HUES6 (cell line): Measurements from ENCODE around the gene NUAK1.

Source experiments
- H3K27ac ChIP-seq: 2 replicates; pipeline ENCODE4 v1.7.0; 2013; ENCODE audit warnings: low read depth, mild to moderate bottlenecking, low read length, inconsistent platforms
- H3K27me3 ChIP-seq: 2 replicates; pipeline ENCODE4 v1.6.1; 2013; ENCODE audit warnings: low read length; ENCODE audit not compliant: control insufficient read depth, insufficient read depth
- H3K36me3 ChIP-seq: 2 replicates; pipeline ENCODE4 v1.6.1; 2013; ENCODE audit warnings: low read length; ENCODE audit not compliant: control insufficient read depth, insufficient read depth
- H3K4me1 ChIP-seq: 2 replicates; pipeline ENCODE4 v1.6.1; 2013; ENCODE audit warnings: low read length; ENCODE audit not compliant: control insufficient read depth, insufficient read depth
- H3K4me3 ChIP-seq: 2 replicates; pipeline ENCODE4 v1.5.1; 2013; ENCODE audit warnings: low read depth, low read length
- H3K9ac ChIP-seq: one replicate; pipeline ENCODE4 v1.6.1; 2013; ENCODE audit warnings: mild to moderate bottlenecking, low read length
- H3K9me3 ChIP-seq: 2 replicates; pipeline ENCODE4 v1.6.1; 2013; ENCODE audit warnings: low read depth, low read length; ENCODE audit not compliant: control insufficient read depth, insufficient read depth

NUAK1 gene

GRCh38 chr12:106068296-106068695, 70.5 kb downstream of the NUAK1 start:
- Histone ChIP-seq H3K9ac (no peak overlapping the region), H3K36me3 (peaks cover 76% of the 10 kb centered on the region), H3K27me3 (no peaks in the 10 kb centered on the region), H3K4me1 (peaks cover 8% of the 10 kb centered on the region), H3K9me3 (no peaks in the 10 kb centered on the region), H3K27ac (no peak overlapping the region), H3K4me3 (no peak overlapping the region)

DNA sequence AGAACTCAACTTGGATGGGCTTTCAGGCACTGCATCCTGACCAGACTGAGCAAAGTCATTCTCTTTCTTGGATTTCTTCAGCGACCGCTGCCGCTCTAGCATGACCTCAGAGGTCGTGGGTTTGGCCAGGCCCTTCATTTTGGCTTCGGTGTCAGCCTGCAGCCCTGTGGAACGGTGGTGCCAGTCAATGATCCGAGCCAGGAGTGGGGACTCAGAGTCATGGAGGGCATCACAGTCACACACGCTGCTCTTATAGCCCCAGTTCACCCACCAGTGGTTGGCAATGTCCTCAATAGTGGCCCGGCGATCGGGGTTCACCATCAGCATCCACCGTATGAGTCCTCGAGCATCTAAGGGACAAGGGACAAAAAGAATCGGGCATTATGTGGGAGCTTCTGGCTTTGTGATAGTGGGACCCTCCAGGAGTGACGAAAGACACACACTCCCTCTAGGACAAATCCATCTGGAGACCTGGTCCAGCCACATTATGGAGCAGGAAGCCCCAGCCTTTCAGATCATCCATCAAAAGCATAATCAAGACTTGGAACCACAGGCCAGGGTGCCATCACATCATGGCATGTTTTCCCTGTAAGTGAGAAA, 71.0 kb downstream of the NUAK1 start:
- Histone ChIP-seq H3K9ac (no peak overlapping the region), H3K4me3 (no peak overlapping the region), H3K36me3 (peaks cover 76% of the 10 kb centered on the region), H3K27ac (no peak overlapping the region), H3K4me1 (peaks cover 12% of the 10 kb centered on the region), H3K27me3 (no peaks in the 10 kb centered on the region), H3K9me3 (no peaks in the 10 kb centered on the region)

DNA sequence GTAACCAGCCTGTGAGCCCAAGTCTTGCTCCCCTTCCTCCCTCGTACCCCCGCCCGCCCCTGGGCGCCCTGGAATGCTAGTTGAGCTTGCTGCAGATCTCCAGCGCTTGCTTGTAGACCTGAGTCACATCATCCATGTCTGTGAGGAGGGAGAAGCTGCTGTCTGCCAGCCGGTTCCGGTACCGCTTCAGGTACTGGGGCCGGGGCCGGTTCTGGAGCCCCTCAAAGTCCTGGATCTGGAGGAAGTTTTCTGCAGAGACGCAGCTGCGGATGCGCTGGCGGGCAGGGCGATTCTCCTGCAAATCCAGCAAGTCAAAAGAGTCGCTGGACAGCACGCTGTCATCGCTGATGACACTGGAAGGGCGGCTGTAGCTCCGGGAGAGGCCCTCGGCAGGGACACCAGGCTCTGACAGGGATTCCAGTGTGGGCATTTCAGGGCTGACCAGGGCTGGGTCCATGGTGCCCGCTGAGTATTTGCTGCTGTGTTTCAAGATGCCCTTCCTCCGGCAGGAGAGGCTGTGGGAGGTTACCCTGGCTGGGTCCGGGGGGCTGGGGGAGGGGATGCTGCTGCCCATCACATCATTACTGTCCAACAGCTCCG, 71.9 kb downstream of the NUAK1 start:
- Histone ChIP-seq H3K27ac (no peak overlapping the region), H3K4me1 (peaks cover 12% of the 10 kb centered on the region), H3K9ac (no peak overlapping the region), H3K36me3 (peaks cover 73% of the 10 kb centered on the region), H3K4me3 (no peak overlapping the region), H3K27me3 (no peaks in the 10 kb centered on the region), H3K9me3 (no peaks in the 10 kb centered on the region)

GRCh38 chr12:106066051-106066705, 72.6 kb downstream of the NUAK1 start:
- no peaks in the 10 kb centered on the region for H3K9me3 ChIP-seq
- H3K4me3 ChIP-seq: no peak overlapping the region
- H3K4me1 ChIP-seq: peaks cover 12% of the 10 kb centered on the region
- no peaks in the 10 kb centered on the region for H3K27me3 ChIP-seq
- no peak overlapping the region for H3K9ac ChIP-seq
- peaks cover 70% of the 10 kb centered on the region for H3K36me3 ChIP-seq
- no peak overlapping the region for H3K27ac ChIP-seq

DNA sequence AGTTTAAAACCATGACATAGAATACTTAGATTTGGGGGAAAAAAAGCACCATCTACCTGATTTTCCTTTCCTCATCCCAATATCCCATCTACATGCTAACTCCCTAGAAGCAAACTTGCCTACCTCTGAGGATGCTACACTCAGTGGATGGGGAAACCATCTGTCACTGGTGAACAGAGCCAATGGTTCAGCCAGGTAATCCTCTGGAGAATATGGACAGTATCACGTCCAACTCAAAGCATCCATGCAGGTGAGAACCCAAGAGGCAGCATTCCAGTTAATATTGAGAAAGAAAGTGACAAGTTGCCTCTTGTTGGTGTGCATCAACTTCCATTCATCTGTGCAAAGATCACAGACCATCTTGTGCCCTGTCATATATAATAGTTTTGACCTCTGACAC, 73.2 kb downstream of the NUAK1 start:
- no peaks in the 10 kb centered on the region for H3K27me3 ChIP-seq
- H3K4me3 ChIP-seq: no peak overlapping the region
- H3K9ac ChIP-seq: no peak overlapping the region

GRCh38 chr12:106064721-106065021, 74.1 kb downstream of the NUAK1 start:
- Histone ChIP-seq H3K9me3 (no peaks in the 10 kb centered on the region), H3K27ac (no peak overlapping the region), H3K4me3 (no peak overlapping the region), H3K4me1 (peaks cover 12% of the 10 kb centered on the region), H3K27me3 (no peaks in the 10 kb centered on the region), H3K36me3 (peaks cover 55% of the 10 kb centered on the region), H3K9ac (no peak overlapping the region)

More for the DNA sequence above, 73.2 kb downstream of the NUAK1 start:
- Histone ChIP-seq H3K27ac (no peak overlapping the region), H3K9me3 (no peaks in the 10 kb centered on the region), H3K4me1 (peaks cover 12% of the 10 kb centered on the region), H3K36me3 (peaks cover 63% of the 10 kb centered on the region)

DNA sequence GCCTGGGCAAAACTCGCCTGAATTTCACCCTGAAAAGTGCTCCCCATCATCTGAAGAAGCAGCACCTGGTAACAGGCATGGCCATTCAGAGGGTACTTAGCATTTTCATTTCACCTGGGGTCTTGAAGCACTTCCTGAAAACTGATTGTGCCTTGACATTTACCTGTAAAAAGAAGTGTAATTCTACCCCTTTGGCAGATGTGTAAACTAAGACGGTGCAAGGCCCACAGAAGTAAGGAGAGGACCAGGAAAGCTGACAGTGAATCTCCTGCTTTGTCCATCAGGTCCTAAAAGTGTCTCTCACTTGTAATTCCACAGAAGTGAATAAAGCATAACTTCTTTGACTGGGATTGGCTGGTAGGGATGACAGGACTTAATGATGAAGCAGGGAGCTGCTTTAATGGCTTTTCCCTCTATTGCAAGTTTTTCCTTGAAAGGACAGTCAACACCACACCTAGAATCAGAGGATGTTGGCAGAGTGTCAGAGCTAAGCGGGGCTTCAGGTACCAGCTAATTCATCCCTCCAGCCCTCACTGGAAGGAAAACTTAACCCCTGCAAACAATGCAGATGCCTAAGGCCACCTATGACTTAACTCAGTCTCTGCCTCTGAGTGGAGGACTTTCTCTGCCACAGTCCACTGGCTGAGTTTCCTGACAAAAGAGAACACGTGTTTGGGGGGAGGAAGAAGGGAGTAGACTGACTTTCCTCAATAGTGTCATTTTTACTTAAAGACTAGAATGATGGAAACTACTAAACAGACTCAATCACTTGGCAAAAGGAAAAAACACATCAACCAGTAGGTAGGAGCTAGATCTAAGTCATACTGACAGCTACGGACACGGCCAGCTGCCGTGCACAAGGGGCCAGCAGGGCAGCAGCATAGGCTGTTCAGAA, 74.7 kb downstream of the NUAK1 start:
- Histone ChIP-seq H3K9me3 (no peaks in the 10 kb centered on the region), H3K27ac (no peak overlapping the region), H3K4me1 (peaks cover 12% of the 10 kb centered on the region), H3K27me3 (no peaks in the 10 kb centered on the region), H3K4me3 (no peak overlapping the region), H3K9ac (no peak overlapping the region), H3K36me3 (peaks cover 49% of the 10 kb centered on the region)

- H3K9ac ChIP-seq: no peak overlapping the region
- H3K9me3 ChIP-seq: no peaks in the 10 kb centered on the region
- peaks cover 35% of the 10 kb centered on the region for H3K36me3 ChIP-seq
- H3K4me3 ChIP-seq: no peak overlapping the region
- H3K27ac ChIP-seq: no peak overlapping the region
- H3K27me3 ChIP-seq: no peaks in the 10 kb centered on the region
- peaks cover 12% of the 10 kb centered on the region for H3K4me1 ChIP-seq
Measured at GRCh38 chr12:106062693-106063092, 76.1 kb downstream of the NUAK1 start.

GRCh38 chr12:106058256-106059182, 80.2 kb downstream of the NUAK1 start:
- H3K4me1 ChIP-seq: peaks cover 4% of the 10 kb centered on the region; the same call in 1 of the 2 replicates
- no peaks in the 10 kb centered on the region; the same call in 1 of the 2 replicates for H3K9me3 ChIP-seq
- H3K36me3 ChIP-seq: no peaks in the 10 kb centered on the region
- no peak overlapping the region for H3K27ac ChIP-seq
- H3K9ac ChIP-seq: no peak overlapping the region
- no peak overlapping the region for H3K4me3 ChIP-seq
- H3K27me3 ChIP-seq: no peaks in the 10 kb centered on the region

- H3K27ac ChIP-seq: no peak overlapping the region
Measured at GRCh38 chr12:106054049-106054448, 84.7 kb downstream of the NUAK1 start.

More at GRCh38 chr12:106054049-106054448, 84.7 kb downstream of the NUAK1 start:
- no peak overlapping the region for H3K4me3 ChIP-seq
- no peaks in the 10 kb centered on the region; the same call in 1 of the 2 replicates for H3K9me3 ChIP-seq
- no peaks in the 10 kb centered on the region for H3K27me3 ChIP-seq
- no peaks in the 10 kb centered on the region for H3K36me3 ChIP-seq
- no peak overlapping the region for H3K9ac ChIP-seq
- no peaks in the 10 kb centered on the region for H3K4me1 ChIP-seq
